Measurements from ENCODE around the gene USP47.
"Not testable (repeated sequence)": the region's sequence is repeated elsewhere in the genome, so short reads cannot be mapped to it uniquely, and the experiment has no call there.

Gene USP47

GRCh38 chr11:11826260-11826659, 15.5 kb upstream of the USP47 start:
- no peak for DNase-seq

GRCh38 chr11:11827272-11827671, 14.5 kb upstream of the USP47 start:
- no peak for DNase-seq

- not testable (repeated sequence) for DNase-seq
These were observed 10.4 kb upstream of the USP47 start for GRCh38 chr11:11831406-11831805.

- DNase-seq, result no peak
These were observed 5.0 kb upstream of the USP47 start for GRCh38 chr11:11836676-11837231.

GRCh38 chr11:11839718-11840117, 2.1 kb upstream of the USP47 start:
- DNase-seq, result no peak

GRCh38 chr11:11841116-11841722, 553 bp upstream of the USP47 start:
- no peak for DNase-seq

GRCh38 chr11:11842421-11843008, 743 bp downstream of the USP47 start:
- peak; percentile 76 for DNase-seq

GRCh38 chr11:11843211-11843621, 1.4 kb downstream of the USP47 start:
- peak; percentile 71 for DNase-seq

GRCh38 chr11:11843642-11844041, 1.9 kb downstream of the USP47 start:
- DNase-seq, result no peak

GRCh38 chr11:11844272-11844671, 2.5 kb downstream of the USP47 start:
- DNase-seq, result no peak

- no peak for DNase-seq
These were observed 3.3 kb downstream of the USP47 start for GRCh38 chr11:11845071-11845470.

GRCh38 chr11:11845551-11845950, 3.8 kb downstream of the USP47 start:
- no peak for DNase-seq

GRCh38 chr11:11847082-11847481, 5.3 kb downstream of the USP47 start:
- DNase-seq, result no peak

- peak; percentile 79 for DNase-seq
These were observed 7.3 kb downstream of the USP47 start for GRCh38 chr11:11848891-11849746.

GRCh38 chr11:11850668-11851067, 8.9 kb downstream of the USP47 start:
- DNase-seq, result no peak

- peak; percentile 53 for DNase-seq
These were observed 14.9 kb downstream of the USP47 start for GRCh38 chr11:11856638-11857037.

- peak; percentile 73 for DNase-seq
These were observed 16.0 kb downstream of the USP47 start for GRCh38 chr11:11857769-11858168.

- DNase-seq, result no peak
These were observed 16.9 kb downstream of the USP47 start for GRCh38 chr11:11858676-11859075.

- no peak for DNase-seq
These were observed 18.6 kb downstream of the USP47 start for GRCh38 chr11:11860103-11860979.

- DNase-seq, result no peak
These were observed 21.2 kb downstream of the USP47 start for GRCh38 chr11:11862999-11863398.

GRCh38 chr11:11864332-11864731, 22.6 kb downstream of the USP47 start:
- no peak for DNase-seq

GRCh38 chr11:11864803-11865202, 23.0 kb downstream of the USP47 start:
- no peak for DNase-seq

GRCh38 chr11:11865449-11865848, 23.7 kb downstream of the USP47 start:
- no peak for DNase-seq
